Stimulated activated CD8-positive, alpha-beta memory T cell treated with anti-CD3 and anti-CD28 coated beads, Interleukin-7, amount 100 ng/mL, for 1 hour (primary cell): Measurements from ENCODE around the gene RNF4.

ENCODE experiments used
- DNase-seq, 2 donors: peaks; one replicate each; pipeline ENCODE4 v3.0.0-alpha.2; 2020; ENCODE audit warnings: low read depth in 2 of 2

Gene RNF4

GRCh38 chr4:2437475-2438215, 31.3 kb upstream of the RNF4 start:
- DNase-seq, result no peak

- DNase-seq, result no peak
These were observed 29.8 kb upstream of the RNF4 start for GRCh38 chr4:2438822-2439718.

- DNase-seq, result peak; percentile 29 to 37
These were observed 27.3 kb upstream of the RNF4 start for GRCh38 chr4:2441393-2442174.

- DNase-seq, result no peak
These were observed 26.5 kb upstream of the RNF4 start for GRCh38 chr4:2442175-2442993.

GRCh38 chr4:2443061-2443730, 25.7 kb upstream of the RNF4 start:
- DNase-seq, result no peak

- no peak for DNase-seq
These were observed 24.8 kb upstream of the RNF4 start for GRCh38 chr4:2443956-2444740.

- DNase-seq, result no peak
These were observed 23.8 kb upstream of the RNF4 start for GRCh38 chr4:2445130-2445529.

GRCh38 chr4:2445571-2445970, 23.3 kb upstream of the RNF4 start:
- DNase-seq, result no peak

- DNase-seq, result no peak
These were observed 22.0 kb upstream of the RNF4 start for GRCh38 chr4:2446656-2447564.

- DNase-seq, result no peak
These were observed 20.3 kb upstream of the RNF4 start for GRCh38 chr4:2448589-2448988.

GRCh38 chr4:2449051-2449450, 19.9 kb upstream of the RNF4 start:
- no peak for DNase-seq

GRCh38 chr4:2449511-2450392, 19.2 kb upstream of the RNF4 start:
- DNase-seq, result no peak

- no peak for DNase-seq
These were observed 18.4 kb upstream of the RNF4 start for GRCh38 chr4:2450394-2451035.

- DNase-seq, result no peak
These were observed 17.8 kb upstream of the RNF4 start for GRCh38 chr4:2451036-2451520.

GRCh38 chr4:2451821-2452785, 16.8 kb upstream of the RNF4 start:
- DNase-seq, result no peak
